ENCODE data around the gene RAB3A.

DNA sequence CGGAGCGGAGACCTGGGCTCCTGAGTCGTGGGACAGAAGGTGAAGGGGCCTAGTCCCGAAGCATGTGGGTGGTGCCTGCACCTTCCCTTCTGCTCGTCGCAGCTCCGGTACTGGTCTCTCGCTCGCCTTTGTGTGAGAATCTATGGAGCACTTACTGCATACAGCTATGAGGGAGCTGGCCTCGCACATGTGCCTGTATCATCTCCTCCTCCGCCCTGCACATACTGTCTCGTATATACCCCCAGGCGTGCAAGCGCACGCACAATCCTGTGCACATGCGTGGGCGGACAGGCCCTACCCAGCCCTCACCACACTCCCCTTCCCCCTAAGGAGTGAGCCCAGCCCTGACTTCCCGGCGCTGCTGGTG lies 42.2 kb downstream of the RAB3A start:
- TF ChIP-seq CEBPB (IDR thresholded peaks at IDR 0.05) (no peak), CREB1 (IDR thresholded peaks at IDR 0.05; ENCODE audit: low read depth) (no peak), RAD21 (IDR thresholded peaks at IDR 0.05; ENCODE audit: low read depth) (no peak), EP300 (IDR thresholded peaks at IDR 0.05; ENCODE audit: borderline replicate concordance) (no peak)

Data from Ishikawa (cell line).